ENCODE data around the gene TAC3. TPM values are rescaled to one million over a fixed set of nuclear protein-coding genes. Genes with fewer than 3 reads are reported as not detected.

The TAC3 gene
- total RNA-seq, 1 donor from 2014 or later, result not detected

DNA sequence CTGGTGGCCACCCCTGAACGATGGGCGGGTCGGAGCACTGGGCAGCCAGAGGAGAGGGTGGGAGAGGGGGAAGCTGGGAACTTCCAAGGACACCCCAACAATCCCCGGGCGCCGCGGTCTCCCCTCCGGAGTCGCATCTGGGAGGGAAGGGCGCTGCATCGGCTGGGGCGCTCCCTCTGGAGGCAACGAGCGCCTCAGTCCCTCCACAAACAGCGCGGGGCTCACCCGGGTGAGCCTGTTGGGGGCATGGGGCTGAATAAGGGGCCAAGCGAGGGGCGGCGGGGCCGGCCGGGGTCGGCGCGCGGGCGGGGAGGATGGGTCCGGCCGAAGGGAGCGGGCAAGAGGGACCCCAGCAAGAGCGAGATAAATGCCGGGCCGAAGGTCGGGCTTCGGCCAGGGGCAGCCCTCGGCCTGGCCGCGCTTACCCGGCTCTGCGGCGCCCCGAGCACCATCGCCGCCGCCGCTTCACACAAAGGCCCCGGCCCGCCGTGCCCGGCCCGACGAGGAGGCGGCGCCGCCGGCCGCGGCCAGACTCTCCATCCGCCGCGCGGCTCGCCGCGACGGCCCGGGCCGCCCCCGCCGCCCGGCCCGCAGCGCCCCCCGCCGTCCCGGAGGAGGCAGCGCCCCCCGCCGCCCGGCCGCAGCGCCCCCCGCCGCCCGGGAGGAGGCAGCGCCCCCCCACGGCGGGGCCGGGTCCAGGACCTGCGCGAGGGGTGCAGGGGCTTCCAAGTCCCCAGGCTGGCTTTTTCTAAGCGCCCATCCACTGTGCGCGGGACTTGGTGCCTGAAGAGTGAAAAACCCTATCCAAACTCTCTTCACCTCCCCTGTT, 10.1 kb downstream of the TAC3 start, which contains the start of gene ZBTB39:
Gene ZBTB39, minus strand, starts transcription at position 567 of the 829 bp plus-strand sequence. CDS start 1,629 bp downstream, outside the sequence.
- intact Hi-C loops (cut with DNase I), result loop anchor here (5.0 kb wide), 1 partner anchor 56 kb away; no protein-coding TSS in a partner anchor
- TF ChIP-seq, protein P1, sequence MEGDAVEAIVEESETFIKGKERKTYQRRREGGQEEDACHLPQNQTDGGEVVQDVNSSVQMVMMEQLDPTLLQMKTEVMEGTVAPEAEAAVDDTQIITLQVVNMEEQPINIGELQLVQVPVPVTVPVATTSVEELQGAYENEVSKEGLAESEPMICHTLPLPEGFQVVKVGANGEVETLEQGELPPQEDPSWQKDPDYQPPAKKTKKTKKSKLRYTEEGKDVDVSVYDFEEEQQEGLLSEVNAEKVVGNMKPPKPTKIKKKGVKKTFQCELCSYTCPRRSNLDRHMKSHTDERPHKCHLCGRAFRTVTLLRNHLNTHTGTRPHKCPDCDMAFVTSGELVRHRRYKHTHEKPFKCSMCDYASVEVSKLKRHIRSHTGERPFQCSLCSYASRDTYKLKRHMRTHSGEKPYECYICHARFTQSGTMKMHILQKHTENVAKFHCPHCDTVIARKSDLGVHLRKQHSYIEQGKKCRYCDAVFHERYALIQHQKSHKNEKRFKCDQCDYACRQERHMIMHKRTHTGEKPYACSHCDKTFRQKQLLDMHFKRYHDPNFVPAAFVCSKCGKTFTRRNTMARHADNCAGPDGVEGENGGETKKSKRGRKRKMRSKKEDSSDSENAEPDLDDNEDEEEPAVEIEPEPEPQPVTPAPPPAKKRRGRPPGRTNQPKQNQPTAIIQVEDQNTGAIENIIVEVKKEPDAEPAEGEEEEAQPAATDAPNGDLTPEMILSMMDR (IDR thresholded peaks at IDR 0.05), result peak; percentile 36 to 58 (median 47)
- H3K9me3 ChIP-seq, result no peaks in the 10 kb centered on the region
- no peaks in the 10 kb centered on the region for H3K27me3 ChIP-seq
- H3K36me3 ChIP-seq, result peaks cover 27 to 29% of the 10 kb centered on the region in 2 donors
- DNase-seq (ENCODE audit: low spot score in 2 of 2), result peak in 1 of 2 donors; percentile 78
- peak within 1 kb of the TSS; percentile 81 to 85 for H3K27ac ChIP-seq
- peak within 1 kb of the TSS; percentile 88 to 100 for H3K4me3 ChIP-seq
- peaks cover 0 to 7% of the 10 kb centered on the region in 2 donors for H3K4me1 ChIP-seq

DNA sequence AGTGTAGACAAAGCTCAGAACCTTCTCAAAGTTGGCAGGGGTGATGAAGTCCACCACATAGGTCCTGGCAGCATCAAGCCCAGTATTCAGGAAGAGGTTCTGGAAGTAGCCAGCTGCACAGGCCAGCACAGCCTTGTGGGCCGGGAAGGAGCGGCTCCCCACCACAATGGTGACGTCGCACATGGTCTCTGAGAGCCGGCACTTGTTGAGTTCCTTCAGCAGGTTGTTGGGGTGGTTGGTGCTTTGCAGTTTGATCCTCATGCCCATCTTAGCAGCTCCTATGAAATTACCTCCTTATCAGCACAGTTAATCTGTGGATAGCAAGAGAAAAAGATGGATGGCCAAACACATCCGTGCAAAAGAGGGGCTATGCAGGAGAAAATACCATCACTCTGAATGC, 11.7 kb downstream of the TAC3 start:
- Histone ChIP-seq H3K36me3 (peaks cover 27 to 42% of the 10 kb centered on the region in 2 donors), H3K27me3 (no peaks in the 10 kb centered on the region), H3K27ac (no peak overlapping the region), H3K9me3 (no peaks in the 10 kb centered on the region), H3K4me1 (peaks cover 0 to 7% of the 10 kb centered on the region in 2 donors), H3K4me3 (no peak overlapping the region)
- TF ChIP-seq, protein P1 (IDR thresholded peaks at IDR 0.05), result no peak
- DNase-seq (ENCODE audit: low spot score in 2 of 2), result no peak
- intact Hi-C loops (cut with DNase I), result loop anchor here (5.0 kb wide), 1 partner anchor 58 kb away; no protein-coding TSS in a partner anchor

DNA sequence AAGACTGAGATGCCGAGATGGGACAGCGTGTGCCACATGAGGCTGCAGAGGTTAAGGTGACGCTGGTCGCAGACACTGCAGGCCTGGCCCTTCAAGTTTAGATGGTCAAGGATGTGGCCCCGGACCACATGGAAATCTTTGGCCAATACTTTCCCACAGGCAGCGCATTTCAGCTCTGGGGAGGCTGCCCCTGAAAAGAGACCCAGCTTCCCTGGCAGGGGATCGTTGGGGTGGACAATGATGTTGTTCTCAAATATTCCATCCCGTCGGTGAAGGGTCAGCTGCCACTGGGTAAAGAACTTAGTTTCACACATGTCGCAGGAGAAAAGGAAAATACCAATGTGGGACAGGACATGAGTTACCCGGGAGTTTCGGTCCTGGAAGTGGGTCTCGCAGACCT, 12.9 kb downstream of the TAC3 start:
- Histone ChIP-seq H3K4me3 (no peak overlapping the region), H3K27ac (no peak overlapping the region), H3K27me3 (no peaks in the 10 kb centered on the region), H3K4me1 (peaks cover 0 to 7% of the 10 kb centered on the region in 2 donors), H3K9me3 (no peaks in the 10 kb centered on the region), H3K36me3 (peaks cover 27 to 44% of the 10 kb centered on the region in 2 donors)
- TF ChIP-seq, protein P1 (IDR thresholded peaks at IDR 0.05), result no peak
- intact Hi-C loops (cut with DNase I), result no loop called here
- no peak for DNase-seq (ENCODE audit: low spot score in 2 of 2)

GRCh38 chr12:57001448-57001906, 14.9 kb downstream of the TAC3 start:
- H3K4me3 ChIP-seq, result no peak overlapping the region
- H3K27ac ChIP-seq, result no peak overlapping the region
- TF ChIP-seq, protein P1 (IDR thresholded peaks at IDR 0.05), result peak; percentile 47 to 64 (median 54)
- no peaks in the 10 kb centered on the region for H3K27me3 ChIP-seq
- H3K36me3 ChIP-seq, result peaks cover 27 to 49% of the 10 kb centered on the region in 2 donors
- H3K9me3 ChIP-seq, result no peaks in the 10 kb centered on the region
- peak in 1 of 2 donors; percentile 75 for DNase-seq (ENCODE audit: low spot score in 2 of 2)
- intact Hi-C loops (cut with DNase I), result no loop called here
- peaks cover 0 to 2% of the 10 kb centered on the region in 2 donors for H3K4me1 ChIP-seq

- no peaks in the 10 kb centered on the region for H3K27me3 ChIP-seq
- TF ChIP-seq, protein P1 (IDR thresholded peaks at IDR 0.05), result no peak
- H3K27ac ChIP-seq, result no peak overlapping the region
- H3K4me3 ChIP-seq, result no peak overlapping the region
- H3K36me3 ChIP-seq, result peaks cover 27 to 57% of the 10 kb centered on the region in 2 donors
- DNase-seq (ENCODE audit: low spot score in 2 of 2), result peak in 1 of 2 donors; percentile 28
- no peaks in the 10 kb centered on the region for H3K9me3 ChIP-seq
- intact Hi-C loops (cut with DNase I), result no loop called here
- H3K4me1 ChIP-seq, result no peaks in the 10 kb centered on the region
Observed at GRCh38 chr12:57000393-57000792, 15.9 kb downstream of the TAC3 start.

All from ascending aorta (tissue), 2 donors.